CD4-positive, alpha-beta T cell treated with Interleukin-21 for 1 hour (primary cell): ENCODE results near the gene ACTL10.
A peak's percentile ranks its signal among the peaks of the same experiment; 100 is the strongest.
"Not testable (repeated sequence)": the region's sequence is repeated elsewhere in the genome, so short reads cannot be mapped to it uniquely, and the experiment has no call there.

Experiments used
- DNase-seq: peaks from one replicate; pipeline ENCODE4 v3.0.0-alpha.2; 2020

ACTL10 gene

GRCh38 chr20:33679758-33680485 lies 13.2 kb downstream of the ACTL10 start:
- peak; percentile 69 for DNase-seq

GRCh38 chr20:33680686-33681085 lies 13.9 kb downstream of the ACTL10 start:
- DNase-seq, result no peak

GRCh38 chr20:33681288-33681687 lies 14.5 kb downstream of the ACTL10 start:
- DNase-seq, result no peak

GRCh38 chr20:33681728-33682353 lies 15.1 kb downstream of the ACTL10 start:
- no peak for DNase-seq

- DNase-seq, result no peak
These were observed 18.0 kb downstream of the ACTL10 start for GRCh38 chr20:33684533-33685327.

GRCh38 chr20:33685328-33686099 lies 18.8 kb downstream of the ACTL10 start:
- DNase-seq, result no peak

- DNase-seq, result peak; percentile 95
These were observed 19.6 kb downstream of the ACTL10 start, which contains the start of gene E2F1 for GRCh38 chr20:33686100-33686983. Gene E2F1, minus strand, starts transcription at chr20:33686385. Its CDS starts 121 bp downstream, at chr20:33686264.

- no peak for DNase-seq
These were observed 20.2 kb downstream of the ACTL10 start for GRCh38 chr20:33686984-33687366.

- no peak for DNase-seq
These were observed 20.7 kb downstream of the ACTL10 start for GRCh38 chr20:33687370-33687915.

GRCh38 chr20:33687993-33688937 lies 21.5 kb downstream of the ACTL10 start:
- no peak for DNase-seq

- DNase-seq, result no peak
These were observed 22.2 kb downstream of the ACTL10 start for GRCh38 chr20:33688938-33689424.

GRCh38 chr20:33689493-33689892 lies 22.8 kb downstream of the ACTL10 start:
- no peak for DNase-seq

GRCh38 chr20:33689973-33690372 lies 23.2 kb downstream of the ACTL10 start:
- peak; percentile 48 for DNase-seq

- no peak for DNase-seq
These were observed 26.5 kb downstream of the ACTL10 start for GRCh38 chr20:33693289-33693688.

- no peak for DNase-seq
These were observed 27.2 kb downstream of the ACTL10 start for GRCh38 chr20:33693741-33694638.

GRCh38 chr20:33694639-33695012 lies 27.9 kb downstream of the ACTL10 start:
- DNase-seq, result no peak

- DNase-seq, result no peak
These were observed 29.7 kb downstream of the ACTL10 start for GRCh38 chr20:33696448-33696847.

- no peak for DNase-seq
These were observed 30.4 kb downstream of the ACTL10 start for GRCh38 chr20:33697129-33697528.

- DNase-seq, result not testable (repeated sequence)
These were observed 32.2 kb downstream of the ACTL10 start for GRCh38 chr20:33698966-33699365.
